NT2/D1 (cell line): ENCODE results near the gene ESRRB.

Experiments used
- SUZ12 ChIP-seq: IDR thresholded peaks from 2 replicates; pipeline ENCODE4 v1.6.1; 2011; ENCODE audit not compliant: insufficient read length, insufficient read depth; ENCODE audit errors: extremely low read depth
- YY1 ChIP-seq: IDR thresholded peaks from 2 replicates; pipeline ENCODE4 v1.6.1; 2011; ENCODE audit not compliant: insufficient read length, insufficient read depth
- ZNF274 ChIP-seq: IDR thresholded peaks from 2 replicates; pipeline ENCODE4 v1.6.1; 2011; ENCODE audit warnings: mild to moderate bottlenecking, low read depth, low read length

GRCh38 chr14:76423534-76423933 lies 47.6 kb downstream of the ESRRB start:
- TF ChIP-seq YY1 (no peak), ZNF274 (no peak), SUZ12 (no peak)
